ENCODE results near the gene CCSER1.

- TF ChIP-seq CTCF (IDR thresholded peaks at IDR 0.05; ENCODE audit: low read depth, low read length, missing input control) (no peak), TAF1 (conservative IDR thresholded peaks at IDR 0.05) (no peak)
Observed at GRCh38 chr4:90960840-90961239, 833.6 kb downstream of the CCSER1 start.

All from liver (tissue), 3 donors.